WERI-Rb-1 (cell line): ENCODE data around the gene SYNC.

Source experiments
- DNase-seq: peaks from one replicate; pipeline ENCODE4 v3.0.0-alpha.2; 2020
- H3K27ac ChIP-seq: fragments of 250-450 bp; sonication (Bioruptor Pico); 2 replicates; pipeline ENCODE4 v1.5.1; 2020; ENCODE audit warnings: mild to moderate bottlenecking, moderate library complexity
- H3K27me3 ChIP-seq: fragments of 250-450 bp; sonication (Bioruptor Pico); 2 replicates; pipeline ENCODE4 v1.5.1; 2021; ENCODE audit warnings: mild to moderate bottlenecking, low read depth, moderate library complexity; ENCODE audit not compliant: insufficient read depth, severe bottlenecking
- H3K36me3 ChIP-seq: fragments of 250-450 bp; sonication (Bioruptor Pico); 2 replicates; pipeline ENCODE4 v1.5.1; 2020; ENCODE audit warnings: mild to moderate bottlenecking, moderate library complexity
- H3K4me3 ChIP-seq: 2 replicates; pipeline ENCODE4 v1.5.1; 2011; ENCODE audit warnings: low read depth, mild to moderate bottlenecking, control low read depth, low read length
- H3K9me3 ChIP-seq: fragments of 250-450 bp; sonication (Bioruptor Pico); 2 replicates; pipeline ENCODE4 v1.5.1; 2021; ENCODE audit warnings: mild to moderate bottlenecking, moderate library complexity; ENCODE audit not compliant: severe bottlenecking
- CTCF ChIP-seq: IDR thresholded peaks from 2 replicates; pipeline ENCODE4 v1.5.1; 2011; ENCODE audit warnings: low read depth, mild to moderate bottlenecking, control low read depth, inconsistent platforms, low read length

The SYNC gene

DNA sequence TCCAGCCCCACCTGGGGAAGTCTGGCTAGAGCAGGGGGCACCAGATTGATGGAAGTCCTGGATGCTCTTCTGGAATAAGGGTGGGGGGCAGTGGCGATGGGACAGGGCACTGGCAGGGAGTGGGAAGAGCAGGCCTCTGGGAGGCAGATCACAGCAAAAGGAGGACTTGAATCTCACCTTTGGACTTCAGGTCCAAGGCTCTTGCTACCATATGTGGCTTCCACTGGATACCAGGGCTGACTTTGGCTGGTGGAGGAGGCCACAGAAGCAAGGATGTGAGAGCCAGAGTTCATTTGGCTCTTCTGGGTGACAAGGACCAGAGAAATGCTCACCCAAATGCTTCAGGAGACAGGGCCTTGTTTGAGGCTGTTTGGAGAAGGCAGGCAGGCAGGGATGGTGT is 16.0 kb upstream of the SYNC start:
- H3K27ac ChIP-seq, result no peak overlapping the region
- no peak overlapping the region for H3K4me3 ChIP-seq
- DNase-seq, result no peak
- no peaks in the 10 kb centered on the region for H3K9me3 ChIP-seq
- TF ChIP-seq CTCF, result no peak
- no peaks in the 10 kb centered on the region for H3K27me3 ChIP-seq
- no peaks in the 10 kb centered on the region for H3K36me3 ChIP-seq

DNA sequence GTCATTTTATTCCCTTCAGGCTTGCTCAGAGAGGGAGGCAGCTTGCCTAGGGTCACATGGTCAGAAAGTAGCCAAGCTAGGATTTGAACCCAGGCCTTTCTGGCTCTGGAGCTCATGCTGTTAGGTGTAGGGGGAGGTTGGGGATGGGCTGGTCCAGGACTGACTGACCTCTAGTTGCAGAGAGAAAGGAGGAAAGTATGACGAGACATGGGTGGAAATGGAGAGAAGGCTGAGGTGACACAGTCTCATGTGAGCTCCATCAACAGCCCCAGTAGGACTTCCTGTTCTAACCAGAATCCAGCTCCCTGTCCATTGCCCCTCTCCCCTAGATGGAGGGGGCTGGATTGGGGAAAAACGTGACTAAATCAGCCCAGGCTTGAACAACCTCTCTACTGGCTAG is 15.5 kb upstream of the SYNC start:
- Histone ChIP-seq H3K9me3 (no peaks in the 10 kb centered on the region), H3K27me3 (no peaks in the 10 kb centered on the region), H3K36me3 (no peaks in the 10 kb centered on the region), H3K4me3 (no peak overlapping the region), H3K27ac (no peak overlapping the region)
- DNase-seq, result no peak
- no peak for TF ChIP-seq CTCF

GRCh38 chr1:32717503-32717902 is 14.9 kb upstream of the SYNC start:
- no peak for TF ChIP-seq CTCF
- no peak overlapping the region for H3K4me3 ChIP-seq

DNA sequence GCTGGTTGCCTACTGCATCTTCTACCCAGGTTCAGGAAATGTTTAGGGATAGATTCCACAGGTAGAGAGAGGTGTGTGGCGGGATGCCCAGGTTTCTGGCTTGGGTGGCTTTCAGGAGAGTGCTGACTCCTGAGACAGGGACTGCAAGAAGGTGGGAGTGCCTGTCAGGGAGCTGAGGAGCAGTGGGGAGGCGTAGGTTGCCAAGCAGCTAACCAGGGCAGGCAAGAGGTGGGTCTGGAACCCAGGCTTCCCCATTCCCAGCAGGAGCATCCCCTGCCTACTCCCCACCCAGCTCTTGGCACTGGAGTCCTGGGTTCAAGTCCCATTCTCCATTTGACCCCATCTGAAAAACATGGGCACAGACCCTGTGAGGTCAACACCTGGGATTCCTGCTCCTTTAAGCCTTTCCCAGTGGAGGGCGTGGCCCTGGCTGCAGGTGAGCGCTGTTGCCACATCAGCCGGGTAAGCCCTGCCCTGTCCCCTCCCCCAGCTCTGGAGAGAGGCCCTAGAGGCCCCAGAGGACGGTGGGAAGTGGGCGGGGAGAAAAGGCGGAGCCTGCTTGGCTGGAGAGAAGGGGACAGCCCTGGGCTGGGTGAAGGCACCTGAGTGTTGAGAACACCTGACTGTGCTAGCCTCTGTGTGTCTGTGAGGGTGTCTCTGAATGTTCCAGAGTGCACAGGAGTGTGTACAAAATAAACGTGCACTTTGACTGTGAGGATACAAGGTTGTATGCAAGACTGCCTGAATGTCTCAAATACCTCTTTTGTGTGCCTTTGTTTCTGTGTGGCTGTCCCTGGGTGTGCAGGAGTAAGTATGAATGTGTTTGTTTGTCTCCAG is 14.0 kb upstream of the SYNC start:
- no peaks in the 10 kb centered on the region for H3K9me3 ChIP-seq
- H3K27ac ChIP-seq, result no peak overlapping the region
- DNase-seq, result peak; percentile 90
- no peak overlapping the region for H3K4me3 ChIP-seq
- no peaks in the 10 kb centered on the region for H3K27me3 ChIP-seq
- no peak for TF ChIP-seq CTCF
- no peaks in the 10 kb centered on the region for H3K36me3 ChIP-seq

More at GRCh38 chr1:32717503-32717902, 14.9 kb upstream of the SYNC start:
- H3K9me3 ChIP-seq, result no peaks in the 10 kb centered on the region
- DNase-seq, result no peak
- no peak overlapping the region for H3K27ac ChIP-seq
- H3K27me3 ChIP-seq, result no peaks in the 10 kb centered on the region
- no peaks in the 10 kb centered on the region for H3K36me3 ChIP-seq

GRCh38 chr1:32715901-32716311 is 13.3 kb upstream of the SYNC start:
- H3K27me3 ChIP-seq, result no peaks in the 10 kb centered on the region

More at GRCh38 chr1:32715901-32716311, 13.3 kb upstream of the SYNC start:
- Histone ChIP-seq H3K4me3 (no peak overlapping the region), H3K36me3 (no peaks in the 10 kb centered on the region), H3K27ac (no peak overlapping the region), H3K9me3 (no peaks in the 10 kb centered on the region)
- no peak for TF ChIP-seq CTCF
- DNase-seq, result no peak
